Endothelial cell of umbilical vein (primary cell): ENCODE data around the gene CMIP. TPM values are rescaled to one million over a fixed set of nuclear protein-coding genes. Genes with fewer than 3 reads are reported as not detected.

Experiments used
- BruUV-seq: library from RNA; stranded (reverse); fragments of 400-500 nt; replicated peaks from 2 replicates; lab custom pipeline; 2021; lab: Mats Ljungman, UMichigan
- CTCF ChIA-PET: fragments of 300-600, 350-600 bp; sonication (Branson Sonifier 250); formaldehyde crosslinking; loops from one replicate; lab custom pipeline; 2021; ENCODE audit warnings: antibody characterized with exemption, inconsistent platforms; lab: Charles Lee
- POLR2A ChIA-PET: fragments of 300-600, 350-600 bp; sonication (Branson Sonifier 250); formaldehyde crosslinking; loops from one replicate; lab custom pipeline; 2021; ENCODE audit warnings: antibody characterized with exemption, inconsistent platforms; lab: Charles Lee
- DNase-seq: peaks from one replicate; pipeline ENCODE4 v3.0.0-alpha.2; 2011; ENCODE audit warnings: low read depth, low spot score
- FAIRE-seq: peaks from 2 replicates; lab custom pipeline; 2011; peaks lifted over from hg19 to GRCh38; lab: Jason Lieb, UNC
- H2AFZ ChIP-seq: 2 replicates; pipeline ENCODE4 v1.6.0; 2012; ENCODE audit warnings: low read depth, low read length, control low read depth, inconsistent platforms
- H3K27ac ChIP-seq: 2 replicates; pipeline ENCODE4 v1.5.1; 2011; ENCODE audit warnings: low read depth, mild to moderate bottlenecking, control low read depth, low read length, moderate library complexity; ENCODE audit not compliant: insufficient read depth
- H3K27me3 ChIP-seq, 2 experiments: 2 replicates each; pipeline versions ENCODE4 v1.6.0 to v1.6.1; 2011; ENCODE audit warnings: low read length in 2 of 2, mixed read lengths in 1 of 2; ENCODE audit not compliant: control insufficient read depth in 2 of 2, insufficient read depth in 2 of 2
- H3K36me3 ChIP-seq, 2 experiments: 2 replicates in 1 of 2; 3 replicates in 1 of 2; pipeline ENCODE4 v1.5.1; 2011; ENCODE audit warnings: low read length in 2 of 2, mild to moderate bottlenecking in 1 of 2, moderate library complexity in 1 of 2; ENCODE audit not compliant: control insufficient read depth in 2 of 2, insufficient read depth in 2 of 2; ENCODE audit errors: extremely low read depth in 1 of 2
- H3K4me1 ChIP-seq: 3 replicates; pipeline ENCODE4 v1.5.1; 2011; ENCODE audit warnings: mild to moderate bottlenecking, low read length; ENCODE audit not compliant: control insufficient read depth, insufficient read depth; ENCODE audit errors: extremely low read depth
- H3K4me2 ChIP-seq: 2 replicates; pipeline ENCODE4 v1.6.1; 2011; ENCODE audit warnings: low read length, control low read depth, mixed read lengths; ENCODE audit not compliant: insufficient read depth
- H3K4me3 ChIP-seq, 3 experiments: fragments of 200-600 bp in 1 of 3; sonication (generic), shearing (Covaris generic) in 1 of 3; replicated peaks in 1 of 3; 2 replicates each; pipeline ENCODE4 v1.5.1; 2011 to 2016; ENCODE audit warnings: control low read depth in 3 of 3, low read length in 3 of 3, mild to moderate bottlenecking in 2 of 3, inconsistent platforms in 1 of 3, low read depth in 1 of 3, moderate library complexity in 1 of 3; ENCODE audit not compliant: insufficient read depth in 1 of 3
- H3K79me2 ChIP-seq: 2 replicates; pipeline ENCODE4 v1.6.0; 2012; ENCODE audit warnings: low read length, inconsistent platforms; ENCODE audit not compliant: control insufficient read depth, insufficient read depth
- H3K9ac ChIP-seq: replicated peaks from 2 replicates; pipeline ENCODE3; 2011; ENCODE audit warnings: low read length, control low read depth; ENCODE audit not compliant: insufficient read depth; ENCODE audit errors: extremely low read depth
- H3K9me1 ChIP-seq: replicated peaks from 3 replicates; pipeline ENCODE4 v1.6.0; 2011; ENCODE audit warnings: mild to moderate bottlenecking, low read length; ENCODE audit not compliant: control insufficient read depth, insufficient read depth; ENCODE audit errors: extremely low read depth
- H3K9me3 ChIP-seq: replicated peaks from 2 replicates; pipeline ENCODE4 v1.5.1; 2012; ENCODE audit warnings: low read length, inconsistent platforms; ENCODE audit not compliant: control insufficient read depth, insufficient read depth
- H4K20me1 ChIP-seq: replicated peaks from 2 replicates; pipeline ENCODE3; 2011; ENCODE audit warnings: mild to moderate bottlenecking, low read length; ENCODE audit not compliant: control insufficient read depth, insufficient read depth; ENCODE audit errors: extremely low read depth
- CTCF ChIP-seq, 2 donors: IDR thresholded peaks; 1 replicate in 1 of 2; 2 replicates in 1 of 2; pipeline ENCODE4 v1.5.1; 2011; ENCODE audit warnings: low read length in 2 of 2, mild to moderate bottlenecking in 2 of 2, moderate library complexity in 2 of 2, control low read depth in 1 of 2, inconsistent platforms in 1 of 2, low read depth in 1 of 2; ENCODE audit not compliant: insufficient read depth in 1 of 2; ENCODE audit errors: extremely low read depth in 1 of 2
- EZH2 ChIP-seq: IDR thresholded peaks from 2 replicates; pipeline ENCODE4 v1.6.1; 2012; ENCODE audit warnings: borderline replicate concordance, low read depth, mild to moderate bottlenecking, moderate library complexity, low read length, inconsistent platforms; ENCODE audit not compliant: severe bottlenecking
- FOS ChIP-seq: IDR thresholded peaks from 2 replicates; pipeline ENCODE4 v1.6.1; 2011; ENCODE audit warnings: mild to moderate bottlenecking, low read length, moderate library complexity, borderline replicate concordance; ENCODE audit not compliant: insufficient read depth
- GATA2 ChIP-seq: IDR thresholded peaks from 2 replicates; pipeline ENCODE4 v1.7.0; 2011; ENCODE audit warnings: low read depth, mild to moderate bottlenecking, moderate library complexity, mixed read lengths, low read length; ENCODE audit not compliant: insufficient read length, insufficient read depth
- JUN ChIP-seq: IDR thresholded peaks from 2 replicates; pipeline ENCODE4 v1.6.1; 2011; ENCODE audit warnings: borderline replicate concordance, low read depth; ENCODE audit not compliant: insufficient read length, insufficient read depth
- MAX ChIP-seq: IDR thresholded peaks from 2 replicates; pipeline ENCODE4 v1.6.1; 2011; ENCODE audit not compliant: insufficient read depth, insufficient read length
- MYC ChIP-seq: IDR thresholded peaks from one replicate; pipeline ENCODE4 v1.6.1; 2011; ENCODE audit warnings: mild to moderate bottlenecking, low read depth, low read length
- POLR2A ChIP-seq: IDR thresholded peaks from 2 replicates; pipeline ENCODE4 v1.6.1; 2012; ENCODE audit warnings: low read depth, mild to moderate bottlenecking, control low read depth, low read length
- POLR2AphosphoS5 ChIP-seq: IDR thresholded peaks from 2 replicates; pipeline ENCODE4 v1.6.1; 2012; ENCODE audit warnings: low read depth, mild to moderate bottlenecking, control low read depth, low read length, moderate library complexity; ENCODE audit not compliant: insufficient read depth
- dilution Hi-C: fragments of 300-500 bp; cut with MboI; formaldehyde crosslinking; loops from one replicate; pipeline ENCODE4 v1.15.0; 2019; ENCODE audit warnings: low sequenced_read_pairs; ENCODE audit not compliant: extremely low pct_ligation_motif_present
- intact Hi-C: fragments of 100-400 bp; cut with micrococcal nuclease; formaldehyde crosslinking; loops from one replicate; pipeline ENCODE4 v1.10.0; 2022
- polyA plus RNA-seq, 4 experiments: library from polyadenylated mRNA; depleted of rRNA in 3 of 4; stranded (reverse) in 3 of 4; unstranded in 1 of 4; fragments of >200 nt; gene quantifications; 2 replicates each; pipeline versions ENCODE4 v1.2.1 to v1.2.3, GENCODE V29; 2011 to 2012; ENCODE audit warnings: missing spikeins in 1 of 4
- total RNA-seq: library from RNA; stranded (reverse); gene quantifications from 2 replicates; pipeline ENCODE4 v1.2.3, GENCODE V29; 2021

CMIP gene
- total and polyA plus RNA-seq, 2 donors (not counting 3 experiments of a cell fraction or from before 2014, with no cell fraction given): 29.0 to 101 TPM

DNA sequence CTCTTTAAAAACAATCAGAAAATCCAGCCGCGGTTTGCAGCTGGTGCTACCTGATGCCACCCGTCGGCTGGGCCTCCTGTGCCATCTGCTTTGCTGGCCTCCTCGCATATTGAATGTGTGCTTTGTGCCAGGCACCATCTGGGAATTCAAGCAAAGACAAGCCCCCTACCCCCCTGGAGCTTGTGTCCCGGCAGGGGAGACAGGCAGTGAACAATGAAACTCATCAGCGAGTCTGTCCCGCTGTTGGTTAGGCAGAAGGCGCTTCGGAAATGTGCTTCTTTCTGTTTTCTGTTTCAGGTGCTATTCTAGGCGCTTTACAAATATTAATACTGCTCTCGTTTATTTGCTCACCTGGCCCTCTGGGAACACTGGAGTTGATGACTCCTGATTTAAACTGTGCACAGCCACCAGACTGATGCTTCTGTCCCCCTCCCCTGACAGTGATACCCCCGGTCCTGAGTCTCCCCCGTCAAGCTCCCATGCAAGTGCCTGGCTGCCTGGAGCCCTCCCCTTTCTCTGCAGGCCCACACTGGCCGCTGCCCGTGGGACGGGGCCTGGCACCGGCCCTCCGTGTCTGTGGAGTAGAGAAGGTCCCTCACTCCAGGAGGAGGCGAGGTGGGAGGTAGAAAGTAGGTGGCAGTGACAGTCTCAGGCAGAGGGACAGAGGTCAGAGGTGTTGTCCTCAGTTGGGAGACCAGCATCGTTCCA is 208.3 kb downstream of the CMIP start:
- peaks cover 2 to 41% of the 10 kb centered on the region in 2 experiments for H3K36me3 ChIP-seq
- peaks cover 2% of the 10 kb centered on the region for H3K79me2 ChIP-seq
- DNase-seq: no peak
- no peak for FAIRE-seq
- no peak overlapping the region for H3K4me3 ChIP-seq
- CTCF ChIA-PET: interaction anchor here (0.5 to 1.5 kb wide), 2 partner anchors 44 to 278 kb away, joined by 3 to 4 read pairs; no protein-coding TSS in a partner anchor
- no peaks in the 10 kb centered on the region for H3K9me3 ChIP-seq
- no peak overlapping the region for H3K27ac ChIP-seq
- POLR2A ChIA-PET: no interaction called here
- no TSS peak for BruUV-seq
- H3K4me2 ChIP-seq: no peak overlapping the region
- dilution Hi-C loops (no loop called here), intact Hi-C loops (no loop called here)
- H3K9ac ChIP-seq: no peak overlapping the region
- TF ChIP-seq JUN (no peak), CTCF (IDR thresholded peaks at IDR 0.05; ENCODE audit: extremely low read depth in 1 of 2, insufficient read depth in 1 of 2, low read depth in 1 of 2, low read length in 2 of 2) (no peak), GATA2 (no peak), EZH2 (no peak), MYC (no peak), MAX (no peak), FOS (no peak), POLR2AphosphoS5 (no peak), POLR2A (no peak)
- H2AFZ ChIP-seq: no peak overlapping the region
- H3K9me1 ChIP-seq: no peaks in the 10 kb centered on the region
- H4K20me1 ChIP-seq: no peaks in the 10 kb centered on the region
- no peaks in the 10 kb centered on the region for H3K27me3 ChIP-seq
- no peaks in the 10 kb centered on the region for H3K4me1 ChIP-seq
